Camera-type eye (tissue), 1 donor: ENCODE data around the gene RNF44. TPM values are rescaled to one million over a fixed set of nuclear protein-coding genes. Genes with fewer than 3 reads are reported as not detected.

ENCODE experiments used
- total RNA-seq: library from RNA; depleted of rRNA; stranded (reverse); fragments of >200 nt; gene quantifications from one replicate; pipeline ENCODE4 v1.2.3, GENCODE V29; 2014

The RNF44 gene
- total RNA-seq, result 24.9 TPM

DNA sequence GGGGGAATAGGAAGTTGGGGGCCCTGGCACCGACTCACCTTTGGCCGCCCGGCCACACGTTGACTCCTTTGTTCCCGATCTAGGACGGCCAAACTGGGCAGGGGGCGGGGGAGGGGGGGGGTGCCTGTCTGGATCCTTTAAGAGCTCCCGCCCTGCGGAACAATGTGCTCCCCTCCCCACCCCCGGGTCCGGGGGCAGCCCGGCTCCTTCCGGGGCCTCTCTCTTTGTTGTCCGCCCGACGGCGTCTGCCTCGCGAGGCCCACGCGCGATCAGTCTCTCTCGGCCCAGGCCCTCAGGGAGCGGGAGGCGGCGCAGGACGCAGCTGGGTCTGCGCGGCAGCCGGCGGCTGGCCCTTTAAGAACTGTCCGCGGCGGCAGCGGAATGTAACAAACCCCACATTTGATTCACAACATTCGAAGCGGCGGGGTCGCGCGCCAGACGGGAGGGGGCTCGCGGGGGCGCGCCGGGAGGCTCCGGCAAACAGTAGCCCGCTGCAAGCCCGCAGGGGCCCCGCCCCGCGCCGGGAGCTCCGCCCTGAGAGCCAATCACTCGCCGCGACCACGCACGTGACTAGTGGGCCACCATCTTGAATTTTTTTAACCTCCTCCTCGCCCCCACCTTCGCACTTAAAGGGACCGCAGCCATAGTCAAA is at the start of gene RNF44:
TSS of gene RNF44 (minus strand) at position 501 of the 652 bp plus-strand sequence. CDS start 4,930 bp downstream, outside the sequence.

DNA sequence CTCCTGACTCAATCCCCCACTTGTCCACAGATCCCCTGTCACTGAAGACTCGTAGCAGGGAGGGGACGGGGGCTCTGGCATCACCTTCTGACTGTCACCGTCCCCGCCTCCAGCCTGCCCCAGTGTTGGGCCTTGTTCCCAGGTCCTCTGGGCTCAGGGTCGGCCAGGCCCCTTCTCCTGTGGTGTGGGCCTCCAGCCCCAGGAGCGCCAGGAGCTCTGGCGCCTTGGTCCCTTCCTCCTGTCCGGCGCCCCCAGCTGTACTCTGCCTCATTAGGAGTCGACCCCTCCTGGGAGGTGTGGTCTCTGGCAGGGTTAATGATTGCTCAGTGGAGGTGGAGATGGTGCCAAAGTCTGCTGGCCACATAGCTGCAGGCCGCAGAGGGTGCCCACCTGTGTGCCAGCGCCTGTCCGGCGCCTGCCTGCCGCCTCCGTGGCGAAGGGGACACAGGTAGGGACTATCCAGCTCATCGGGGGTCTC is 11.8 kb upstream of the RNF44 start, which contains the start of gene CDHR2:
TSS of gene CDHR2 (plus strand) at position 376 of the 478 bp plus-strand sequence. CDS start 16,011 bp downstream, outside the sequence.

Other genes with a start within 250 kb of the RNF44 start
- gene KIAA1191, start 175.6 kb downstream of the RNF44 start, total RNA-seq, result 74.3 TPM
- gene ARL10, start 171.9 kb downstream of the RNF44 start, total RNA-seq, result 25.1 TPM
- 4.5 TPM for gene NOP16, start 148.8 kb downstream of the RNF44 start, total RNA-seq
- gene HIGD2A, start 148.7 kb downstream of the RNF44 start, total RNA-seq, result 45.9 TPM
- gene CLTB, start 120.9 kb downstream of the RNF44 start, total RNA-seq, result 68.9 TPM
- gene FAF2, start 89.0 kb downstream of the RNF44 start, total RNA-seq, result 45.9 TPM
- 0.11 TPM for gene CDHR2, start 11.9 kb upstream of the RNF44 start, total RNA-seq
- 24.8 TPM for gene GPRIN1, start 72.8 kb upstream of the RNF44 start, total RNA-seq
- gene SNCB, start 93.1 kb upstream of the RNF44 start, total RNA-seq, result 10.1 TPM
- gene EIF4E1B, start 93.3 kb upstream of the RNF44 start, total RNA-seq, result 0.55 TPM
- 22.9 TPM for gene TSPAN17, start 110.1 kb upstream of the RNF44 start, total RNA-seq